Measurements from ENCODE around the gene MCUB. TPM values are rescaled to one million over a fixed set of nuclear protein-coding genes. Genes with fewer than 3 reads are reported as not detected.

Gene MCUB
- total and polyA plus RNA-seq, 4 donors = 1.3 to 4.9 (median 1.9) TPM

DNA sequence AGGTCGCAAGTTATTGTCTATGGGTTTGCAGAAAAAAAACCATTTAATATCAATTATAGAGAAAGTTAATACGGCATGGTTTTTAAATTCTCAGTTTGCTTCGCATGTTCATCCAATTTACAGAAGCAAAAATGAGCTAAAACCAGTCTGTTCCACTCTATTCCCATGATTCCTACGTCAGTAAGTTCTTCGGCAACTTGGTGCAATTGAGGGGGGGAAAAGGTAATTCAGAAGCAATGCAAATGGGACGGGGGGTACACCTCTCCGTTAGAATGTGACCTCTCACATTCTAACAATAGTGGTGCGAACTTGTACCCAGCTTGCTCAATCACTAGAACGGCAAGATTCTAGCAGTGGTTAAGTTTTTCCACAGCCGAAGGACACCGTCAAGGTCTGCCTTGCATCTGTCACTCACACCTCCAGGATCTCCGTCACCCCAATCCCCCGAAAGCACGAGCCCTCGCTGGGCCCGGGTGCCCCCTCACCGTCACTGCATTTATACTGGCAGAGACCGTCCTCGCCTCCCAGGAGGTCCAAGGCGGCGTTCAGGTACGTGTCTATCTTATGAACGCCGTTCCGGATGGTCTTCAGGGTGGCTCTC is 169.2 kb downstream of the MCUB start:
- under 1% methylated on average over 25 of the region's 25 CpGs for whole genome bisulfite sequencing

DNA sequence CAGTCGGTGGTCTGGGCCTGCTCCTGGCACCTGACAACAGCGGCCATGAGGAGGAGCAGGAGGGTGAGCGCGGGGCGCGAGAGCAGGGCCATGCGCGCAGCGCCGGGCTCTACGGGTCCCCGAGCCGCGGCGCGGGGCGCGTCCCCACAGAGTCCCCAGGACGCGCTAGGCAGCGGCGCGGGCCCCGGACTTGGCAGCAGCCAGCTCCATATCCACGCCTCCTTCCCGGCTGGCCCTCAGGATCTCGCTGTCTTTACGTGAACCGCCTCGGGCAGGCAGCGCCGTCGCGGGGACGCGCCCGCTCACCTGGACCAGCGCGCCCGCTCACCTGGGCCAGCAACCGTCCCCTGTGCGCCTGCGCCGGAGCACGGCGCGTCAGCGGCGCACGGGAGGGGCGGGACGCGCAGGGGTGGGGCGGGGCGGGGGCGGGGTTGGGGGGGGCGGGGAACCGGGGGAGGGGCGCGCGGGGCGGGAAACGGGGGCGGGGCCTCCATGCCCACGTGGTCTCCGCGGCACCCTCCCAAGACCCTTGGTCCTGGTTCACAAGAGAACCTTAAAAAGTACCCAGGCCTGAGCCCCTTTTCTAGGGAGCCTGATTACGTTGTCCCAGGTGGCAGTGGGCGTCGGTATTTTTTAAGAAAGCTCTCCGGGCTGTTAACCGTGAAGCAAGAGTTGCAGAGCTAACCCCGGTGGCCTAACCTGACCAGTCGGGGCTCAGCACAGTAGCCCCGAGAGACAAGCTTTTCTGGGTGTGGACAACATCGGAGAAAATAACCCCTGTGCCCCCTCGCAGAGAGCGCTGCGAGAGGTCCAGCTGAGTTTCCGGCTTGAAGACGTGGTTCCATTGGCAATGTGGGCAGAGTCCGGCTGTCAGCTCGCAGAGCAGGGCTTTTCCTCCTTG is 169.9 kb downstream of the MCUB start, which contains the start of gene PLA2G12A:
TSS of gene PLA2G12A (minus strand) at position 353 of the 901 bp plus-strand sequence. CDS start at position 92, 261 bp downstream.
- Histone ChIP-seq H3K9ac (ENCODE audit: low read depth in 1 of 2, low read length in 2 of 2) (peak within 1 kb of the TSS; percentile 64 to 81), H3K9me3 (ENCODE audit: control insufficient read depth in 4 of 4, low read length in 3 of 4) (no peaks in the 10 kb centered on the region), H3K36me3 (ENCODE audit: control insufficient read depth in 4 of 4, insufficient read depth in 3 of 4, low read depth in 1 of 4, low read length in 3 of 4) (peaks cover 0 to 4% (median 0%) of the 10 kb centered on the region in 4 donors), H3K27me3 (ENCODE audit: control insufficient read depth in 4 of 4, insufficient read depth in 4 of 4, low read length in 3 of 4) (no peaks in the 10 kb centered on the region), H3K27ac (ENCODE audit: low read depth in 1 of 2, low read length in 2 of 2) (peak within 1 kb of the TSS; percentile 90 to 91), H3K4me1 (ENCODE audit: control insufficient read depth in 4 of 4, insufficient read depth in 4 of 4, low read length in 3 of 4) (peaks cover 2 to 25% (median 13%) of the 10 kb centered on the region in 4 donors), H3K4me3 (ENCODE audit: low read depth in 1 of 3, low read length in 3 of 3) (peak within 1 kb of the TSS; percentile 72 to 98 (median 76))
- TF ChIP-seq RAD21 (IDR thresholded peaks at IDR 0.05) (no peak), HNF4A (conservative IDR thresholded peaks at IDR 0.05) (no peak), JUND (IDR thresholded peaks at IDR 0.05) (no peak), SP1 (IDR thresholded peaks at IDR 0.05) (peak; percentile 6), YY1 (IDR thresholded peaks at IDR 0.05) (peak; percentile 32)
- TF ChIP-seq, protein P1, sequence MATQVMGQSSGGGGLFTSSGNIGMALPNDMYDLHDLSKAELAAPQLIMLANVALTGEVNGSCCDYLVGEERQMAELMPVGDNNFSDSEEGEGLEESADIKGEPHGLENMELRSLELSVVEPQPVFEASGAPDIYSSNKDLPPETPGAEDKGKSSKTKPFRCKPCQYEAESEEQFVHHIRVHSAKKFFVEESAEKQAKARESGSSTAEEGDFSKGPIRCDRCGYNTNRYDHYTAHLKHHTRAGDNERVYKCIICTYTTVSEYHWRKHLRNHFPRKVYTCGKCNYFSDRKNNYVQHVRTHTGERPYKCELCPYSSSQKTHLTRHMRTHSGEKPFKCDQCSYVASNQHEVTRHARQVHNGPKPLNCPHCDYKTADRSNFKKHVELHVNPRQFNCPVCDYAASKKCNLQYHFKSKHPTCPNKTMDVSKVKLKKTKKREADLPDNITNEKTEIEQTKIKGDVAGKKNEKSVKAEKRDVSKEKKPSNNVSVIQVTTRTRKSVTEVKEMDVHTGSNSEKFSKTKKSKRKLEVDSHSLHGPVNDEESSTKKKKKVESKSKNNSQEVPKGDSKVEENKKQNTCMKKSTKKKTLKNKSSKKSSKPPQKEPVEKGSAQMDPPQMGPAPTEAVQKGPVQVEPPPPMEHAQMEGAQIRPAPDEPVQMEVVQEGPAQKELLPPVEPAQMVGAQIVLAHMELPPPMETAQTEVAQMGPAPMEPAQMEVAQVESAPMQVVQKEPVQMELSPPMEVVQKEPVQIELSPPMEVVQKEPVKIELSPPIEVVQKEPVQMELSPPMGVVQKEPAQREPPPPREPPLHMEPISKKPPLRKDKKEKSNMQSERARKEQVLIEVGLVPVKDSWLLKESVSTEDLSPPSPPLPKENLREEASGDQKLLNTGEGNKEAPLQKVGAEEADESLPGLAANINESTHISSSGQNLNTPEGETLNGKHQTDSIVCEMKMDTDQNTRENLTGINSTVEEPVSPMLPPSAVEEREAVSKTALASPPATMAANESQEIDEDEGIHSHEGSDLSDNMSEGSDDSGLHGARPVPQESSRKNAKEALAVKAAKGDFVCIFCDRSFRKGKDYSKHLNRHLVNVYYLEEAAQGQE (IDR thresholded peaks at IDR 0.05) = peak; percentile 12
- peak; percentile 81 for DNase-seq (ENCODE audit: low spot score)
- 1% methylated on average over 83 of the region's 83 CpGs for WGBS

More for the DNA sequence above, 169.2 kb downstream of the MCUB start:
- peak overlapping the region; percentile 71 to 98 (median 72) for H3K4me3 ChIP-seq (ENCODE audit: low read depth in 1 of 3, low read length in 3 of 3)
- peak overlapping the region; percentile 90 to 91 for H3K27ac ChIP-seq (ENCODE audit: low read depth in 1 of 2, low read length in 2 of 2)
- TF ChIP-seq RAD21 (IDR thresholded peaks at IDR 0.05) = no peak
- peak; percentile 0 for TF ChIP-seq YY1 (IDR thresholded peaks at IDR 0.05)
- H3K36me3 ChIP-seq (ENCODE audit: control insufficient read depth in 4 of 4, insufficient read depth in 3 of 4, low read depth in 1 of 4, low read length in 3 of 4) = peaks cover 0 to 4% (median 0%) of the 10 kb centered on the region in 4 donors
- H3K4me1 ChIP-seq (ENCODE audit: control insufficient read depth in 4 of 4, insufficient read depth in 4 of 4, low read length in 3 of 4) = peaks cover 2 to 23% (median 13%) of the 10 kb centered on the region in 4 donors
- H3K27me3 ChIP-seq (ENCODE audit: control insufficient read depth in 4 of 4, insufficient read depth in 4 of 4, low read length in 3 of 4) = no peaks in the 10 kb centered on the region
- H3K9ac ChIP-seq (ENCODE audit: low read depth in 1 of 2, low read length in 2 of 2) = peak overlapping the region; percentile 40 to 81
- DNase-seq (ENCODE audit: low spot score) = no peak
- H3K9me3 ChIP-seq (ENCODE audit: control insufficient read depth in 4 of 4, low read length in 3 of 4) = no peaks in the 10 kb centered on the region

DNA sequence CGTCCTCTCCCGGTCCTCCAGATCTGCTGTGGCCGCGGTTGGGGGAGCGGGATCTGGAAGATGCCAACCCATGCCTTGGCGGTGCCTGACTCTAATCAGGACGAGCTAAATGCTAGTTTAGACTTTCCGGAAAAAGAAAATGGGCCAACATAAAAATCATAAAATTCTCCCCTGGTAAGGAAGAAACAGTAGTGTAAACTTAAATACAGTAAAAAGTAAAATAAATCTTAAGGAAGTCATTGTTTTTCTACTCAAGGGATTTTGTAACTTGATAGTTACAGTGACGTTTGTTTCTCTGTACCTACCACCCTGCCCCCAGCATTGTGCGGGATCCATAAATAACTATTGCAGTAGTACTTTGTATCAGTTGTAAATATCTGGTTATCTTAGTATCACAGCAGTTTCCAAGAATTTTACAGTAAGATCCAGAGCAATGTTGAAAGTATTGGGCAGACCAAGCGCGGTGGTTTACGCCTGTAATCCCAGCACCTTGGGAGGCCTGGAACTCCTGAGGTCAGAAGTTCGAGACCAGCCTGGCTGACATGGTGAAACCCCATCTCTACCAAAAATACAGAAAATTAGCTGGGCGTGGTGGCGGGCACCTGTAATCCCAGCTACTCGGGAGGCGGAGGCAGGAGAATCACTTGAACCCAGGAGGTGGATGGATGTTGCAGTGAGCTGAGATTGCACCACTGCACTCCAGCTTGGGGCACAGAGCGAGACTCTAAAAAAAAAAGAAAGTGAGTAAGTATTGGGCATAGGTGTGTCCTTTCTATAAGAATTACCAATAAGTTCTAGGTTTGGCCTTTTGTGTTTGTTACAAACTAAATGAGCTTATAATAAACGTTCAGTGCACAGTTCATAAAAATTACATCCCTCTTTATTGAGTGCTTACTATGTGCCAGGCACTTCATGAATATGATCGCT is 170.8 kb downstream of the MCUB start:
- H3K9ac ChIP-seq (ENCODE audit: low read depth in 1 of 2, low read length in 2 of 2) = peak overlapping the region; percentile 64 to 78
- 53% methylated on average over 21 of the region's 21 CpGs for WGBS
- no peaks in the 10 kb centered on the region for H3K9me3 ChIP-seq (ENCODE audit: control insufficient read depth in 4 of 4, low read length in 3 of 4)
- TF ChIP-seq HNF4A (conservative IDR thresholded peaks at IDR 0.05) (no peak), YY1 (IDR thresholded peaks at IDR 0.05) (no peak), NR2F2 (IDR thresholded peaks at IDR 0.05) (no peak), HNF4G (IDR thresholded peaks at IDR 0.05) (no peak), TAF1 (conservative IDR thresholded peaks at IDR 0.05) (no peak)
- TF ChIP-seq, protein P2, sequence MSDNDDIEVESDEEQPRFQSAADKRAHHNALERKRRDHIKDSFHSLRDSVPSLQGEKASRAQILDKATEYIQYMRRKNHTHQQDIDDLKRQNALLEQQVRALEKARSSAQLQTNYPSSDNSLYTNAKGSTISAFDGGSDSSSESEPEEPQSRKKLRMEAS (IDR thresholded peaks at IDR 0.05) = no peak
- DNase-seq (ENCODE audit: low spot score) = no peak
- peaks cover 0 to 4% (median 0%) of the 10 kb centered on the region in 4 donors for H3K36me3 ChIP-seq (ENCODE audit: control insufficient read depth in 4 of 4, insufficient read depth in 3 of 4, low read depth in 1 of 4, low read length in 3 of 4)
- H3K27ac ChIP-seq (ENCODE audit: low read depth in 1 of 2, low read length in 2 of 2) = peak overlapping the region; percentile 79 to 90
- no peaks in the 10 kb centered on the region for H3K27me3 ChIP-seq (ENCODE audit: control insufficient read depth in 4 of 4, insufficient read depth in 4 of 4, low read length in 3 of 4)
- peak overlapping the region; percentile 72 to 90 (median 76) for H3K4me3 ChIP-seq (ENCODE audit: low read depth in 1 of 3, low read length in 3 of 3)
- H3K4me1 ChIP-seq (ENCODE audit: control insufficient read depth in 4 of 4, insufficient read depth in 4 of 4, low read length in 3 of 4) = peaks cover 2 to 34% (median 15%) of the 10 kb centered on the region in 4 donors
